ENCODE results near the gene GRIN2A.

DNA sequence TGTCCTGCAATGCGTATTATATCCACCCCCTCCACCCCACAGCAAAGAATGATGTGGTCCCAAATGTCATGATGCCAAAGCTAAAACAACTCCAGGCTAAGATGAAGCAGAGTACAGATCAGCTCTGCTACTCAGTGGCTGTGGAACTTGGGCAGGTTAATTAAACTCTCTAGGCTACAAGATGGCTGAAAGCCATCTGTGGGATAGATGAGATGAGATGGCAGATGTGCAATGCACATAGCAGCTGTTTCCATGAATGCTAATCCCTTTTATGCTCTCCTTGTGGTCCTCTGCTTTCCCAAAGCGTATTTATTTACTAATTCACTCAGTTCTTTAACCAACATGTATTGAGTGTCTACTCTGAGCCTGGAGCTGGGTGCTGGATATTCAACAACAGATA lies 114.4 kb downstream of the GRIN2A start:
- TF ChIP-seq, protein P1, sequence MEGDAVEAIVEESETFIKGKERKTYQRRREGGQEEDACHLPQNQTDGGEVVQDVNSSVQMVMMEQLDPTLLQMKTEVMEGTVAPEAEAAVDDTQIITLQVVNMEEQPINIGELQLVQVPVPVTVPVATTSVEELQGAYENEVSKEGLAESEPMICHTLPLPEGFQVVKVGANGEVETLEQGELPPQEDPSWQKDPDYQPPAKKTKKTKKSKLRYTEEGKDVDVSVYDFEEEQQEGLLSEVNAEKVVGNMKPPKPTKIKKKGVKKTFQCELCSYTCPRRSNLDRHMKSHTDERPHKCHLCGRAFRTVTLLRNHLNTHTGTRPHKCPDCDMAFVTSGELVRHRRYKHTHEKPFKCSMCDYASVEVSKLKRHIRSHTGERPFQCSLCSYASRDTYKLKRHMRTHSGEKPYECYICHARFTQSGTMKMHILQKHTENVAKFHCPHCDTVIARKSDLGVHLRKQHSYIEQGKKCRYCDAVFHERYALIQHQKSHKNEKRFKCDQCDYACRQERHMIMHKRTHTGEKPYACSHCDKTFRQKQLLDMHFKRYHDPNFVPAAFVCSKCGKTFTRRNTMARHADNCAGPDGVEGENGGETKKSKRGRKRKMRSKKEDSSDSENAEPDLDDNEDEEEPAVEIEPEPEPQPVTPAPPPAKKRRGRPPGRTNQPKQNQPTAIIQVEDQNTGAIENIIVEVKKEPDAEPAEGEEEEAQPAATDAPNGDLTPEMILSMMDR (IDR thresholded peaks at IDR 0.05), result no peak
- no peak for TF ChIP-seq POLR2A (IDR thresholded peaks at IDR 0.05)

Data from body of pancreas (tissue), 4 donors.